ENCODE data around the gene NCK2.

- no peak for TF ChIP-seq SP1 (IDR thresholded peaks at IDR 0.05)
- no peak for TF ChIP-seq PKNOX1 (IDR thresholded peaks at IDR 0.05)
- no peak for TF ChIP-seq FOXA1 (IDR thresholded peaks at IDR 0.05)
These were observed 162.5 kb downstream of the NCK2 start for GRCh38 chr2:105907184-105907583.

Measured in HEK293T (cell line).